Activated CD8-positive, alpha-beta memory T cell treated with anti-CD3 and anti-CD28 coated beads, Interleukin-2, amount 50 U/mL, for 24 hours (primary cell): ENCODE data around the gene TNFRSF13B.

ENCODE experiments used
- DNase-seq: peaks from one replicate; pipeline ENCODE4 v3.0.0-alpha.2; 2020; ENCODE audit errors: extremely low read depth

TNFRSF13B gene

DNA sequence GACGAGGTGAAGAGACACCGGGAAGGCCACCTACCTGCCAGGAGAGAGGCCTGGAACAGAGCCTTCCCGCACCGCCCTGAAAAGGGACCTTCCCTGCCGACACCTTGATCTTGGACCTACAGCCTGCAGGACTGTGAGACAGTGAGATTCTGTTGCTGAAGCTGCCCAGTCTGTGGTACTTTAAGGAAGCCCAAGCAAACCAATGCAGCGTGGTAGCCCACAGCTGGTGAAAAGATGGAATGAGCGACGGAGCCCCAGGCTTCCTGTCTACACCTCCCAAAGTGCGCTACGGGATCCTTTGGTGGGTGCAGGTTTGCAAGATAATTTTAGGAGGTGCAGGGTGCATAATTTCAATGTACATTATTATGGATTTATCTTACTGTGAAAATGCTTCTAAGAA is 33.9 kb downstream of the TNFRSF13B start:
- no peak for DNase-seq

DNA sequence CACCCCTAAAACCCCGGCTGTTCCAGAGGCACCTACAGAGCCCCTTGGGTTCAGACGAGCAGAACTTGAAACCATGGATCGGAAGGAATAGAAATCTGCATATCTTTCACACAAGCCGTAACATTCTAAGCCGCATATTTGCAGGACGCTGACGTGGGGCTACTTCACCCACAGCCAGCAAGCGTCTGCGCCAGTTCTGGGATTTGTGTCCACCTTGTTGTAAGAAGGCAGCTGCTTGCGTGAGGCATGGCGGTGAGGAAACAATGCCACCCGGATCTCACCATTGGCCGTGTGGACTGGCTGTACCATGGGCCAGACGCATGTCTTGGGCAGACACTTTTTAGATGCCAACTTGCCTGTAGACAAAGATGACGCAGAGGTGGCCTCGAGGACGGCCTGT is 34.5 kb downstream of the TNFRSF13B start:
- no peak for DNase-seq

DNA sequence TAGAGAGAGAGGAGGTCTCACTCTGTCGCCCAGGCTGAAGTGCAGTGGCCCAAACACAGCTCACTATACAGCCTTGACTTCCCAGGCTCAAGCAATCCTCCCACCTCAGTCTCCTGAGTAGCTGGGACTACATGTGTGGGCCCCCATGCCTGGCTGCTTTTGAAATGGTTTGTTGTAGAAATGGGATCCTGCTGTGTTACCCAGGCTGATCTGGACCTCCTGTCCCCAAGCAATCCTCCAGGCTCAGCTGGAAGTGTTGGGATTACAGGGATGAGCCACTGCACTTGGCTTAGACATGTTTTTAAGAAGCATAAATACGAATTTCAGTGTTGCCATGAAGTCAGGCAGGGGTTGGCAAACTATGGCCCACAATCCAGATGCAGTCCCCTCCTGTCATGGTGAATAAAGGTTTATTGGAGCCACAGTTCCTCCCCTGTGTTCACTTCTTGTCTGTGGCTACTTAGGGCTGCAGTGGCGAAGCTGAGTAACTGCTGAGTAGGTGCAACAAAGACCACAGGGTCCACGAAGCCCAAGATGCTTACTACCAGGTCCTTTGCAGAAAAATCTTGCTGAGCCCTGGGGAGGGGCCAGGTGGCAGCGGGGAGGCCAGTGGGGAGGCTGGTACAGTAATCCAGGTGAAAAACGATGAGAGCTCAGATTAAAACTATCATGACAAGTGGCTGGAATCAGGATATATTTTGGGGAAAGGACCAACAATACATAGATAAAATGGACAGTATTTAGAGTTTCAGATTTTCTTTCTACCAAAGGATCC is 35.2 kb downstream of the TNFRSF13B start:
- no peak for DNase-seq

DNA sequence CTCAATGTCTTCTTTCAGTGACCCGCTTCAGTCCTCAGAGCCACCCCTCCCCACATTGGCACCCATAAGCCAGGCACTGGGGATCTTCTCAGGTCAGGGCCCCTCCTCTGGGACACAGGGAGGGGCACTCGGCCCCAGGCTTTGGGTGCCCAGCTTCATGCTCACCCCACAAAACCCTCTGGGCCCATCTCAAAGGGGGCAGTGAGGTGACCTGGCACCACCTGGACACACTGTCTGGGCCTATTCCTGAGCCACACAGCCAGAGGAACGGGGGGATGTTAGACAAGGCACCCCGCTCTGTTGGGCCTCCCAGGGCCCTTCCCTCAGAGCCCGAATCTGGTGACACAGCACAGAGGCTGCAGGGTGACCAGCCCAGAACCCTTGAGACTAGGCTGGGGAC is 36.1 kb downstream of the TNFRSF13B start:
- DNase-seq = no peak

DNA sequence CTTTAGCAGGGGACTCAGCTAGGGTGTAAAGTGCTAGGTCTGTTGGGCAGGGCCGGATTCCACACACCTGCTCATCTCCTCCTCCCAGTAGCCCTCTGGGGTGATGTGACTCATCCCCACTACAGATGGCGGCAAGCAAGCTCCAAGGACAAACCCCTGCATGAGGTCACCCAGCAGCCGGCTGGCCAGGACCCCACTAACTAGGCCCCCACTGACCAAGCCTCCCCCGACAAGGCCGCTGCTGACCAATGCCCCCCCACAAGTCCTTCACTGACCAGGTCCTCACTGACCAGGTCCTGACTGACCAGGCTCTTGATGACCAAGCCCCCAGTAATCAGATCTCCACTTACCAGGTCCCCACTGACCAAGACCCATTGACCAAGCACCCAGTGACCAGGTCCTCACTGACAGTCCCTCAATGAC is 36.7 kb downstream of the TNFRSF13B start:
- no peak for DNase-seq

DNA sequence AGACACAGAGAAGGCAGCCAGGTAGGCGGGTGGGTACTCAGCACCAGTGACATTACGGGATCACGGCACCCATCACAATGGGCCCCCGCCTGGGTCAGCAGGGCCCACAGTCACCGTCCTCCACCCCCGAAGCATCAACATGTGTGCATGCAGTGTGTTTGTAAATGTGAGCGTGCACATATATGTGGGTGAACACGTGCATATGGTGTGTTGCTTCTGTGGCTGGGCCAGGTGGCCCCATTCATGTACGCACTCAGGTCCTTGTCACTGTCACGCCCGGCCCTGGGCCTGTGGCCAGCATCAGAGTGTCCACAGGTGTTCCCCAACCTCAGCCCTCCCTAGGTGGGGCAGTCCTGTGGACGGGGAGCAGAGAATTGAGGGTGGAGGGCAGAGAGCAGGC is 37.1 kb downstream of the TNFRSF13B start:
- DNase-seq = no peak

DNA sequence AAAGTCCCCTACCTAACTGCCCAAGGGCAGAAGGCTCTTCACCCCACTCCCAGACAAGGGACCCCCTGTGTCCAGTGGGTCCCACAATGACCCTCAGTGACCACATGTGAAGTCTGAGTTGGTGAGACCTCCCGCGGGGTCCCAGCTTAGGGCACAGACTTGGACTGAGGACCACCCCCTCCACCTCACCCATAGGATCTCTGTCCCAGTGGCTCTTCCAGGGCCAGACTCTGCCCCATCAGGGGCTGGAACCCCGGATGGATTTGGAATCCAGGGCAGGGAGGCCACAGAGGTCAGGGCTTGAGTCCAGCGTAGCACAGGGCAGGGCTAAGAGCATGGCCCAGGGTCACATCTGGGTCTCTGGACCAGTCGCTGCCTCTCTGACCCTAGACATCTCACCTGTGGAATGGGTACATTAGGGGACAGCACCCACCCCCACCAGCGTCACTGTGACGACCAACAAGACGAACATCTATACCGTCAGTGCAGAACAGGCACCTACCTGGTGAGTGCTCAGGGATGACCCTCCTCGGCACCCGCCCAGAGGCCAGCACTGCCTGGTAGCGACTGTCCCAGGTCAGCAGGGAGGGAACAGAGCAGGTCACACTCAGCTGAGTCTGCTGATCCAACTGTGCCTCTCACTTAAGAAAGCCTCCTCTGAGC is 37.7 kb downstream of the TNFRSF13B start:
- no peak for DNase-seq

DNA sequence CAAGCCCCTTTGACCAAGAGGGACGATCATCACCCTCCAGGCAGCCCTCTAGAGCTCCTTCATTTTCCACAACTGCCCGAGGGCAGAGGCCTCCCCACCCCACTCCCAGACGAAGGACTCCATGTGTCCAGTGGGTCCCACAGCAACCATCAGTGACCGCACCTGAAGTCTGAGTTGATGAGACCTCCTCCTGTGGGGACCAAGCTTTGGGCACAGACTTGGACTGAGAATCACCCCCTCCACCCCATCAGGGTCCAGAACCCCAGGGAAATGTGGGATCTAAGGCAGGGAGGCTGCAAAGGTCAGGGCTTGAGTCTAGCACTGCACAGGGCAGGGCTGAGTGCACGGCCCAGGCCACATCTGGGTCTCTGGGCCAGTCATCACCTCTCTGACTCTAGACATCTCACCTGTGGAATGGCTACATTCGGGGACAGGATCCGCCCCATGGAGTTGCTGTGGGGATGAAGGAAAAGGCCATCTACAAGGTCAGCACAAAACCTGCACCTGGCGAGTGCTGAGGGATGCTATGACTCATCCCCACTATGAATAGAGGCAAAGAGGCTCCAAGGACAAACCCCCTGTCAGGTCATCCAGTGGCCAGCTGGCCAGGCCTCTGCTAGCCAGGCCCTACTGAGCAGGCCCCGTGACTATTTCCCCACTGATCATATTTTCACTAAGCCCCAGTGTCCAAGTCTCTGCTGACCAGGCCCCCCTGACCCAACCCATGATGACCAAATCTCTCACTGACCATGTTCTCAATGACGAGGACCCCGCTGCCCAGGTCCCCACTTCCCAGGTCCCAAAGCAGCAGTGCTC is 38.4 kb downstream of the TNFRSF13B start:
- DNase-seq = no peak

DNA sequence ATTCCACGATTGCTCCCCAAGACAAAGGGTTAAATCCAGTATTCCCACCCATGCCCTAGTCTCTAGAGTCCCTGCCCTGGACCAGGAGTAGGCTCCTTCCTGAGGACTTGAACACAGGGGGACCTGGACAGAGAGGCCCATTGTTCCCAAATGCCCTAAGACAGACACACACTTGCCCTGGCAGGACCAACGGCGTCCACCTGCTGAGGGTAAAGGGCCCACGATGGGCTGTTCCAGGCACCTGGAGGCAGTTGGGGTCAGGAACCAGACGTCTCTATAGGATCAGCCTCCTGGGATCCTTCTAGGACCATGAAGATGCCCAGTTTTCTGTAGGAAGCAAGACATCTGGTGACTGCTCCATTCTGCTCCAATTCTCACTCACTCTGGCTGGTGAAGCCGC is 39.3 kb downstream of the TNFRSF13B start:
- no peak for DNase-seq

DNA sequence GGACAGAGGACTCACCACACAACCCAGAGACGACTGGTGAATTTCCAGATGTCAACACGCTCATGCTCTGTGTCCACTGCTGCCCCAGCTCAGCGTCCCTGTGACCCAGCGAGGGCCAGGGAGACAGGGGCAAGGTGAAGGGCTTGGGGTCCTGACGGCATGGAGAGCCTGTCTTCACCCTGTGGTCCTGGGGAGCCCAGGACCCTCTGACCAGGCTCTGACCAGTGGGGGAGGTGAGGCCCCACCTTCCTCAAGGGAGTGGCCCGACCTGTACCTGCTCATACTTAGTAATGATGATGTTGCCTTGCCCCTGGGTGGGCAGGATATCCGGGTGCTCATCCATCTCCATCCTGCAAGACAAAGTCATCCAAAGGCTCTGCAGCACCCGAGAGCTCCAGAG is 39.8 kb downstream of the TNFRSF13B start:
- no peak for DNase-seq

DNA sequence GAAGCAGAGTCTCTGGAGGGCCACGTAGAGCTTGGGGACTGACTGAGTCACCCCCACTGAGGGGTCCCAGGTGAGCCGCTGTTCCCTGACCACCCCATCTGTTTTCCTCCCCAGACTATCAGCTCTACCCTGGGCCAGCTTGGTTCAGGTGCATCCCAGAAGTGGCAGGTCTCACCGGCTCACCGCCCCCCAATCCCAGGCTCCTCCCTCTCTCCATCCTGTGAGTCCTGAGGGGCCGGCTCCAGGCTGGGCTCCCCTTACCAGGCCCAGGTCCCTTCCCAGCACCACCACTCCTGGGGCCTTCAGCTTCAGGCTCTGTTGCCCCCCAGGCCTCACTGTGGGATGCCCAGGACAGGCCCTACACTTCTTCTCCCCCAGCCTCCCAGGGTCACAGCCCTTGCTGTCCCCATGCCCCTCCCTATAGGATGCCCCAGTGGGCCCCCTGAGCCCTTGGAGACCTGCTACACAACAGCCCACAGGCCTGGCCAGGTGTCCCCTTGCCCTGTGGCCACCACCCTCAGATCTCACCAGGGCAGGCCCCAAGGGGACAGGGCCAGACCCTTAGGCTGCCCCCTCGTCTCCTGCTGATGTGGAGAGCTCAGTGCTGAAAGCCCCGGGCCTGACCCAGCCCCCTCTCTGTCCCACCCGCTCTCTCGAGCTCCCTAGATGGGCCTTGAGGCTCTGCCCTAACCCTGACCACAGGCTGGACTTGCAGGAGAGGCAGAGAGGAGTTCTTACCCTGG is 40.4 kb downstream of the TNFRSF13B start:
- no peak for DNase-seq

DNA sequence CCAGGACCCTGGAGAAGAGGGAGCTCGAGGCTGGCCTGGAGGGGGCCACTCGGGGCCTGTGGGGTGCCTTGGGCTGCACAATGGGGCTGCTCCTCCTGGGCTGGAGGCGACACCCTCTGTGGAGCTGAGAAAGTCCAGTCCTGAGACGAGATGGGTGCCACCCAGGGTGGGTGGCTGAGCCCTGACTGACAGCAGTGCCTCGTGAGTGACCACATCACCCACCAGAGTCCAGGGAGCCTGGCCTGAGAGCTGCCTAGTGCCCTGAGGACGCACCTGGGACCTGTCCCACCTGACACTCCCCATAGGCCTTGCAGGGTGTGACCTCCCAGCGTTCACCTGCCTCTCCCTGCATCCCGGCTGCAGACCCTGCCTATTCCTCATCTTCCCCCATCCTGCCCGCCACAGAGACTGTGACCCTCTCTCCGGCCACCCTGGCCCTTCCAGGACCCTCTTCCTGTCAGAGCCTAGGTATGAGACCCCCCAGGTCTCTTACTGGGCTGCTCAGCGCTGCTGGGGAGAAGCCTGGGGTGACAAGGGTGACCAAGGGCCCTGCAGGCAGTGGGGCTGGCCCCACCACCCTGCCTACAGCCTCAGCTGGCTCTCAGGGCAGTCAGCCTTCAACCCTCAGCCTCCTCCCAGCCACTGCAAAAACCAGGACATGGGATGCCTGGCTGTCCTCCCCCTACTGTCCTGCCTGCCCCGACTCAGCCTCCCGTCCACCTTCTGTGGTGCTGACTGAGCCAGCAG is 41.2 kb downstream of the TNFRSF13B start:
- DNase-seq = no peak

DNA sequence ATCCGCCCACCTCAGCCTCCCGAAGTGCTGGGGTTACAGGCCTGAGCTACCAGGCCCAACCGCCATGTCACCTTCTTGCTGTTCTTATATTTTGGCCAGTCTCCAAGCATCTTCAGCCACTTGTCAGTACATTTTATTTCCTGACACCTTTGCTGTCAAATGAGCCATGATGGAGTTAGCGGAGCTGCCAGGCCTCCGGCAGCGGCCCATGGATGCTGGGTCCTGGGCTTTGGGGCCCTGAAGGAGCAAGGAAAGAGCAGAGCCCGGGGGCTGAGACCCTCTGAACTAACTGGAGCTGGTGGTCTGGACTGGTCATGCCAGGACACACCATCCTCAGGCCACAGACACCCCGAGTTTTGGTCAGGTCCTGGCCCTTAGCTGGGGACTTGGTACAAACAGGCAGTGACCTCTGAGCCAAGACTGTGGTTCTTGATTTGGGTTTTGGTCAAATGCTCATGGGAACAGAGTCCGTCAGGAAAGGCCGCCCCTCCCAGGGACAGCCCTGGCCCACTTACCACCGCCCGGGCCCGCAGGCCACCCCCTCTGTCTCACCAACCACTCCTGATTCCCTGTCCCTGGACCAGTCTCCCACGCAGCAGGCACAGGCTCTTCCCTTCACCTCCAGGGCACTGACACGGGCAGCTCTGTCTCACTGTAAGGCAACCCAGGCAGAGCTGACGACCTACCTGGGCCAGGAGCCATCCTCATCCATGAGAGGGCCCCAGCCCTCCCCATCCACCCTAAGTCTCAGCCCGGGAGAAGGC is 42.0 kb downstream of the TNFRSF13B start:
- DNase-seq = no peak

DNA sequence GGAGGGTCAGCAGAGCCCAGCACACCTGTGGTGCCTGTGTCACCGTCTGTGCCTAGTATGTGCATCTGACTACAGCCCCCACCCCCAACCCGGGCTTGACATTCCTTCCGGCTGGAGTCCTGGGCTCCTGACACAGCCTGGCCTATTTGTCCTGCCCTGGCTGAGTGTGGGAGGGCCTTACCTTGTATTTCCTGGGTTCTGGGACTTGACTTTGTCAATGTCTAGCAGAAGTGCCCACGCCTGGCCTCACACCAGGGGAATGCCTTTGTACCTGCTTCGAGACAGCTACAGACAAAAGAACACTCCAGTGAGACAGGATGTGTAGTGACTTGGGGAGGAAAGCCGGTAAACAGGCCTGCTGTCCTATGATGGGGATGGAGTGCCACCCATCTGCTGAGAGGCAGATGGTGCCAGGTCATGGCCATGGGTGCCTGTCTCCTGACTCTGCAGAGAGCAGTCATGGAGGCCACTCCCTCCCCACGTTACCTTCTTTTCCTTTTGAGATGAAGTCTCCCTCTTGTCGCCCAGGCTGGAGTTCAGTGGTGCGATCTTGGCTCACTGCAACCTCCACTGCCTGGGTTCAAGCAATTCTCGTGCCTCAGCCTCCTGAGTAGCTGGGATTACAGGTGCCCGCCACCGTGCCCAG is 42.8 kb downstream of the TNFRSF13B start:
- no peak for DNase-seq

DNA sequence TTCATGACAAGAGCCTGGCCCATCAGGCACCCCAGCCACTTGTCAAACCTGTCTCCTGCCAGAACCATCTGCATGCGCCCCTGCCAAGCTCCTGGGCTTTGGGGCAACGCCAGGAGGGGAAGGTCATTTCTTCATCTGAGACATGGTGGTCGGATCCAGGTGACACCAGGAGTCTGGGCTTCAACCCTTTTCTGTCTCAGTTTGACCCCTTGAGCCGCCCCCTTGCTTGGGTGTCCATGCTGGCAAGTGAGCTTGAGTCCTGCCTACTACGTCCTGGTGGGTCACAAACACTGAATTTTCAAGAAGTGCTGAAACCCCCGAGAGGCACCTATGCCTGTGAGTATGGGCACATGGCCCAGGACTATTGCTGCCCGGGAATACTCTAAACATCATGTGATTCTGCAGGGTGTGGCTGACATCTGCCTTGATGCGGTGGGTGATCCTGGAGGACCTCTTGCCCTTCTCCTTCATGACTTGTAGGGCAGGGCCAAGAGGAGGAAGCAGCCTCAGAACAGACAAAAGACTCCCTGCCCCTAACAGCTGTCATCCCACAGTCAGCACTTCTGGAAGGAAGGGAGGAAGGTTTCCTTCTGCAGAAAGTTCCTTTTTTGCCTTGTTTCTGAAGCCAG is 43.4 kb downstream of the TNFRSF13B start:
- no peak for DNase-seq

DNA sequence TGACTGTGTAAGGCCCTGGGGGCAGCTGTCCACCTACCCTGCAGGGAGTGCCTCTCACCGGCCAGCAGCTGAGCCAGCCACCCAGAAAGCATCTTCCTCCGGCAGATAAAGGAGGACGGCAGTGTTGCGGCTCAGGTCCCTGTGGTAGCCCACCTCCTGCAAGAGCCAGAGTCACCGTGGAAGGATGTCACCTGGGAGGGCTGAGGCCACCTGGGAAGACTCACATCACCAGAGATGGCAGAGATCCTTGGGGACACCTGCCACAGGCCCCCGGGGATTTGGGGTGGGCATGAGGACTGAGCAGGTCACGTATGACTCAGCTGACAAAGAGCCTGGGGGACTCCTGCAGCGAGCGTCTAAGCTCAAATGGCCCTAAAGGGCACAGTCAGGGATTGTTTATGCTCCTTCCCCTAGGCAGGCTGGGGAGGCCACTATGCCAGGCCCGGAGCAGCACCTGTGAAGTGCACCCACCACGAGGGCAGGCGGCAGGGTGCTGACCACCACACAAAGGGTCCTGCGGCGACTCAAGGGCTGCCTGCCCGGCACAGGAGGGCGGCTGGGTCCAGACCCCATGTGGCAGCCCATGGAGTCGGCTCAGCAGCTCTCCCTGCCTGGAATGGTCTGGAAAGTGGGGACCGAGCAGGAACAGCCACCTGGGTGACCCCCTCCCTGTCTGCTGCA is 44.1 kb downstream of the TNFRSF13B start:
- no peak for DNase-seq

DNA sequence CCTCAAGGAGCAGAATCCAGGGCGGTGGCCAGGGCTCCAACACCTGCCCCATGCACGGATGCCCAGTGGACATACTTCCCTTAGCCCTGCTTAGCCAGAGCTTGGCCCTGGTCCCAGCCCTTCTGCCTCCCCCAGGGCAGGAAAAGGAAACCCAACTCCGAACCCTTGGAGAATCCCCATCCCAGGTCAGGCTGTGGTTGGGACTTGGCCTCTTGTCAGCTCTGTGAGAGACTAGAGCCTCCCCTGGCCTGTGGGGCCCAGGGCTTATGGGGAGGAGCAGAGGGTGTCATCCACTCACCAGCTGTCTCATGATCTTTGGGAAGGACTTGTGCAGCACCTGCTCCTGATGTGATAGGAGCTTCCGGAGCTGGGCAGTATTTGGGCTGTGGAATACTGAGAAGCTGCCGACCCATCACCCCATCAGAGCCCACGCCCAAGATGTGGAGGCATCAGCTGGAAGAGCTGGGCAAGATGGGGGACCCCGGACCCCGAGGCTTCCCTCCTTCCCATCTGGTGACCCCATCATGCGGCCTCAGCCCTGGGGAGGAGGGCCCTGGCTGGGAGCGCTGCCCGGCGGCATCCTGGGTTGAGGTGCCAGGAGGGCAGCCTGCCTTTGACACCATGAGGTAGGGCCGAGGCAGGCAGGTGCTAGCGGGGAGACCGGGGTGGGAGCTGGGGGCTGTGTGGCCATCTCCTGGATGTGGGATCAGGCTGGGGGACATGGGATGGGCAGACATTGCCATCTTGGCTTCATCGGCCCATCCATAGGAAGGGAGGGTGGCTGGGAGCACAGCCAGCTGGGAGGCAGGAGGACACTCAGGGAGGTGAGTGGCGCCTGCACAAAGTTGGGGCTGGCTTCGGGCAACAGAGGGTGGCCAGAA is 45.1 kb downstream of the TNFRSF13B start:
- DNase-seq = no peak

DNA sequence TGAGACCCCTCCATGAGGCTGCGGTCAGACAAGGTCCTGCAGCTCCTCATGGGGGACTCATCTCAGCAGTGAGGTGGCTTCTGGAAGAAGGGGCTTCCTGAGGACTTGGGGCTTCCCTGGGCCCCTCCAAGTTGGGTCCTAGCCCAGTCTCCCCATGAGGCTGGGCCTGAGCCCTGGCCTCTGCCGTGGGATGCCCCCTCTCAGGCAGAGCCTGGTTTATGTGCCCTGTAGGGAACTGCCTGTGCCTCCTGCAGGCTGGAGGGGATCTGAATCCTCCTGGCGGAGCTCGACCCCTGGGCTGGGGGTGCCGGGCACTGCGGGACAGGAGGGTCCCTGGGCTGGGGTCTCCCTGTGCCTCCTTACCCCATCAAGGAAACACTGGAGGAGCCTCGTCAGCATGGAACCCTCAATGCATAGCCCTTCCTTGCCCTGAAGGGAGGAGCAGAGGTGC is 45.8 kb downstream of the TNFRSF13B start:
- no peak for DNase-seq
